ENCODE results near the gene C15orf40. TPM values are rescaled to one million over a fixed set of nuclear protein-coding genes. Genes with fewer than 3 reads are reported as not detected.

C15orf40 gene
- total and polyA plus RNA-seq, 2 of the 13 experiments (the other 11 are each of a cell fraction or from before 2014, with no cell fraction given): 24.0 to 26.3 TPM

GRCh38 chr15:83014205-83014653 is 2.8 kb upstream of the C15orf40 start:
- H3K4me2 ChIP-seq (ENCODE audit: low read depth, low read length): no peak overlapping the region
- H3K9me3 ChIP-seq (ENCODE audit: low read length): no peaks in the 10 kb centered on the region
- H3K36me3 ChIP-seq (replicated peaks in 1 of 2; ENCODE audit: control insufficient read depth in 1 of 2, insufficient read depth in 2 of 2, low read length in 2 of 2): peaks cover 0 to 19% of the 10 kb centered on the region in 2 experiments; a peak in 3 of 5 replicates
- DNase-seq (ENCODE audit: low spot score) (no peak), ATAC-seq (no peak), FAIRE-seq (no peak)
- no peak overlapping the region for H3K27ac ChIP-seq (ENCODE audit: extremely low read length, insufficient read depth, low read length)
- H4K20me1 ChIP-seq (ENCODE audit: insufficient read depth, low read length): no peaks in the 10 kb centered on the region
- no peak overlapping the region for H2AFZ ChIP-seq (ENCODE audit: low read length)
- POLR2A ChIA-PET: no interaction called here
- H3K4me3 ChIP-seq (replicated peaks in 1 of 3; ENCODE audit: insufficient read depth in 1 of 3, low read depth in 2 of 3, low read length in 3 of 3): no peak overlapping the region
- H3K4me1 ChIP-seq (ENCODE audit: insufficient read depth, low read length): peaks cover 32% of the 10 kb centered on the region
- H3K9ac ChIP-seq (ENCODE audit: insufficient read depth, low read depth, low read length): no peak overlapping the region
- in situ Hi-C loops (cut with HindIII; ENCODE audit: extremely low pct_ligation_motif_present, low pct_unique_long_range_greater_than_20kb) (loop anchor here (10.0 kb wide), 1 partner anchor 469 kb away; the partner anchor contains the start of gene RPS17), intact Hi-C loops (cut with micrococcal nuclease; ENCODE audit: unreplicated experiment) (loop anchor here (5.0 kb wide), 1 partner anchor 262 kb away; no protein-coding TSS in a partner anchor)
- CTCF ChIA-PET (ENCODE audit: low intra/inter-chr PET ratio, low total read pairs): no interaction called here
- H3K27me3 ChIP-seq (ENCODE audit: control insufficient read depth in 1 of 2, insufficient read depth in 2 of 2, low read length in 2 of 2): no peaks in the 10 kb centered on the region
- 98% methylated on average over 5 of the region's 5 CpGs for WGBS (ENCODE audit: low lambda C conversion rate)
- TF ChIP-seq MXD3 (CRISPR knock-in tag; IDR thresholded peaks at IDR 0.05) (no peak), RBM22 (optimal IDR thresholded peaks at IDR 0.05; ENCODE audit: low read length) (peak; percentile 58), JARID2 (CRISPR knock-in tag; IDR thresholded peaks at IDR 0.05; ENCODE audit: insufficient replicate concordance) (no peak), ZNF280B (CRISPR knock-in tag; IDR thresholded peaks at IDR 0.05; ENCODE audit: borderline replicate concordance) (no peak), POLR2G (IDR thresholded peaks at IDR 0.05; ENCODE audit: low read depth, low read length) (peak; percentile 56)
- H3K79me2 ChIP-seq (ENCODE audit: insufficient read depth, low read length): peaks cover 13% of the 10 kb centered on the region
- BruUV-seq (replicated peaks): no TSS peak

GRCh38 chr15:83012636-83013035 is 1.2 kb upstream of the C15orf40 start:
- in situ Hi-C loops (cut with HindIII; ENCODE audit: extremely low pct_ligation_motif_present, low pct_unique_long_range_greater_than_20kb) (loop anchor here (10.0 kb wide), 1 partner anchor 468 kb away; the partner anchor contains the start of gene RPS17), intact Hi-C loops (cut with micrococcal nuclease; ENCODE audit: unreplicated experiment) (loop anchor here (5.0 kb wide), 1 partner anchor 260 kb away; no protein-coding TSS in a partner anchor)
- no peak for DNase-seq (ENCODE audit: low spot score)
- H3K27ac ChIP-seq (ENCODE audit: extremely low read length, insufficient read depth, low read length): no peak overlapping the region
- no peak for ATAC-seq
- POLR2A ChIA-PET: interaction anchor here (0.8 to 2.4 kb wide), 3 partner anchors 26 to 262 kb away, joined by 3 to 21 read pairs (median 4); partner anchors contain the start of gene RAMAC
- no peaks in the 10 kb centered on the region for H3K27me3 ChIP-seq (ENCODE audit: control insufficient read depth in 1 of 2, insufficient read depth in 2 of 2, low read length in 2 of 2)
- peak overlapping the region; percentile 96 for H3K4me2 ChIP-seq (ENCODE audit: low read depth, low read length)
- 97% methylated on average over 6 of the region's 6 CpGs for WGBS (ENCODE audit: low lambda C conversion rate)
- peaks cover 33% of the 10 kb centered on the region for H3K4me1 ChIP-seq (ENCODE audit: insufficient read depth, low read length)
- BruUV-seq (replicated peaks): no TSS peak
- H3K79me2 ChIP-seq (ENCODE audit: insufficient read depth, low read length): peaks cover 13% of the 10 kb centered on the region
- H3K9me3 ChIP-seq (ENCODE audit: low read length): no peaks in the 10 kb centered on the region
- H3K36me3 ChIP-seq (replicated peaks in 1 of 2; ENCODE audit: control insufficient read depth in 1 of 2, insufficient read depth in 2 of 2, low read length in 2 of 2): peaks cover 1 to 13% of the 10 kb centered on the region in 2 experiments; a peak in 3 of 5 replicates
- H3K9ac ChIP-seq (ENCODE audit: insufficient read depth, low read depth, low read length): peak overlapping the region; percentile 82; the same call in 1 of the 2 replicates
- CTCF ChIA-PET (ENCODE audit: low intra/inter-chr PET ratio, low total read pairs): no interaction called here
- H3K4me3 ChIP-seq (replicated peaks in 1 of 3; ENCODE audit: insufficient read depth in 1 of 3, low read depth in 2 of 3, low read length in 3 of 3): no peak overlapping the region
- H2AFZ ChIP-seq (ENCODE audit: low read length): no peak overlapping the region
- FAIRE-seq: no peak
- no peaks in the 10 kb centered on the region for H4K20me1 ChIP-seq (ENCODE audit: insufficient read depth, low read length)
- TF ChIP-seq SOX6 (IDR thresholded peaks at IDR 0.05) (no peak), SOX6 (CRISPR knock-in tag; IDR thresholded peaks at IDR 0.05) (no peak), ELK4 (CRISPR knock-in tag; IDR thresholded peaks at IDR 0.05; ENCODE audit: borderline replicate concordance) (no peak), SALL2 (CRISPR knock-in tag; IDR thresholded peaks at IDR 0.05) (no peak), ZNF558 (CRISPR knock-in tag; IDR thresholded peaks at IDR 0.05; ENCODE audit: borderline replicate concordance) (no peak), NAIF1 (CRISPR knock-in tag; IDR thresholded peaks at IDR 0.05; ENCODE audit: borderline replicate concordance) (no peak), SIX1 (CRISPR knock-in tag; IDR thresholded peaks at IDR 0.05; ENCODE audit: borderline replicate concordance) (no peak), KDM5A (IDR thresholded peaks at IDR 0.05; ENCODE audit: borderline replicate concordance, low read length) (no peak), ZNF253 (CRISPR knock-in tag; IDR thresholded peaks at IDR 0.05; ENCODE audit: borderline replicate concordance) (no peak), PAX8 (CRISPR knock-in tag; IDR thresholded peaks at IDR 0.05; ENCODE audit: borderline replicate concordance) (no peak), ZNF430 (CRISPR knock-in tag; IDR thresholded peaks at IDR 0.05) (no peak)

Data from HepG2 (cell line).